ENCODE measurements around the gene TNS3. TPM values are rescaled to one million over a fixed set of nuclear protein-coding genes. Genes with fewer than 3 reads are reported as not detected.

TNS3 gene
- total and polyA plus RNA-seq, 2 of the 13 experiments (the other 11 are each of a cell fraction or from before 2014, with no cell fraction given), result 52.9 to 55.7 TPM

DNA sequence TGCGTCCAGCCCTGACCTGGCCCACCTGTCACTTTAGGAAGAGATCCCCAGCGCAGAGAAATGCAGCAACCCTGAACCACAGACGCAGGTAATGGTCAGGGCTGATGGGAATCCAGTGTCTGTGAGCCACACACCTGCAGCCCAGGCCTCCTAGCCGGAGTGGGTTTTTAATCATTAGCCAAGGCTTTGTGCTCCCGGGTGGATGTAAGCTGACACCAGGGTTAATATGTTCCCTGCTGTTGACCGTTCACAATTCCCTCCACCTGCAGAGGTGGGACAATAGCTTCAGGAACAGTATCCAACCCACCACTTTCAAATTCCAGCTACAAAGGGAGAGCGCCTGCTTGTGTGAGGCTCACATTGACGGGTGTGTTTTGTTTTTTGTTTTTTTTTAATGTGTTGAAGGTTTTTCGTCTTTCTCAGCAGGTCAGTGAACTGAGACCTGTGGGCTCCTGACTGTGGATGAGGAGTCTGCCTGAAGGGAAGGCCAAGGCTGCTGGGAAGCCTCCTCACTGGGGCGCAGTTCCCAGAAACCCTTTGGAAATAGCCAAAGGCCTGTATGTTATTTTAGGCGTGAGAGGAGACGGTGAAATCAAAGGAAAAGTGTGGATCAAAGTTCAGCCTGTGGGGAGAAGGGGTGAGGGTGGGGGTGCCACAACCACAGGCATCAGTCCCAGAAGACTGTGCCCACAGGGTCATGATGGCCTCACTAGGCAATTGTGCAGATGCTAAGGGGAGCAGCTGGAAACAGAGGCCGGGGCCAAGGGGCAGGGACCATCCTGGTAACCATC lies 111.1 kb downstream of the TNS3 start (continued):
- TF ChIP-seq ZNF496 (CRISPR knock-in tag; IDR thresholded peaks at IDR 0.05; ENCODE audit: insufficient replicate concordance) (no peak), KLF12 (CRISPR knock-in tag; IDR thresholded peaks at IDR 0.05; ENCODE audit: borderline replicate concordance) (no peak), DPF2 (CRISPR knock-in tag; IDR thresholded peaks at IDR 0.05; ENCODE audit: borderline replicate concordance, low read depth) (peak; percentile 69), POLR2A (IDR thresholded peaks at IDR 0.05; ENCODE audit: insufficient read depth in 1 of 2, low read depth in 2 of 2, low read length in 2 of 2) (no peak; a peak in 1 of 4 replicates), MXD4 (CRISPR knock-in tag; IDR thresholded peaks at IDR 0.05) (peak; percentile 38; the same call in 1 of the 2 replicates), SOX6 (IDR thresholded peaks at IDR 0.05) (no peak), SOX6 (CRISPR knock-in tag; IDR thresholded peaks at IDR 0.05) (peak; percentile 98), ZNF782 (CRISPR knock-in tag; IDR thresholded peaks at IDR 0.05; ENCODE audit: borderline replicate concordance) (0 out of 2 replicates have a peak, but pooled peaks have one; percentile 26), CBFB (CRISPR knock-in tag; IDR thresholded peaks at IDR 0.05) (0 out of 2 replicates have a peak, but pooled peaks have one; percentile 44), HNRNPL (IDR thresholded peaks at IDR 0.05; ENCODE audit: low read depth, low read length) (peak; percentile 95), STAG1 (CRISPR knock-in tag; IDR thresholded peaks at IDR 0.05) (peak; percentile 8), ZNF788 (CRISPR knock-in tag; IDR thresholded peaks at IDR 0.05; ENCODE audit: borderline replicate concordance) (peak; percentile 19; the same call in 1 of the 2 replicates), MIER3 (CRISPR knock-in tag; IDR thresholded peaks at IDR 0.05; ENCODE audit: borderline replicate concordance) (peak; percentile 33; the same call in 1 of the 2 replicates), KLF9 (CRISPR knock-in tag; IDR thresholded peaks at IDR 0.05; ENCODE audit: low read depth) (no peak), HNRNPUL1 (IDR thresholded peaks at IDR 0.05; ENCODE audit: low read depth, low read length) (no peak), MIXL1 (CRISPR knock-in tag; IDR thresholded peaks at IDR 0.05) (peak; percentile 73)
- TF ChIP-seq, protein P1, sequence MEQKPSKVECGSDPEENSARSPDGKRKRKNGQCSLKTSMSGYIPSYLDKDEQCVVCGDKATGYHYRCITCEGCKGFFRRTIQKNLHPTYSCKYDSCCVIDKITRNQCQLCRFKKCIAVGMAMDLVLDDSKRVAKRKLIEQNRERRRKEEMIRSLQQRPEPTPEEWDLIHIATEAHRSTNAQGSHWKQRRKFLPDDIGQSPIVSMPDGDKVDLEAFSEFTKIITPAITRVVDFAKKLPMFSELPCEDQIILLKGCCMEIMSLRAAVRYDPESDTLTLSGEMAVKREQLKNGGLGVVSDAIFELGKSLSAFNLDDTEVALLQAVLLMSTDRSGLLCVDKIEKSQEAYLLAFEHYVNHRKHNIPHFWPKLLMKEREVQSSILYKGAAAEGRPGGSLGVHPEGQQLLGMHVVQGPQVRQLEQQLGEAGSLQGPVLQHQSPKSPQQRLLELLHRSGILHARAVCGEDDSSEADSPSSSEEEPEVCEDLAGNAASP (CRISPR knock-in tag; IDR thresholded peaks at IDR 0.05; ENCODE audit: borderline replicate concordance), result peak; percentile 76
- TF ChIP-seq, protein P2, sequence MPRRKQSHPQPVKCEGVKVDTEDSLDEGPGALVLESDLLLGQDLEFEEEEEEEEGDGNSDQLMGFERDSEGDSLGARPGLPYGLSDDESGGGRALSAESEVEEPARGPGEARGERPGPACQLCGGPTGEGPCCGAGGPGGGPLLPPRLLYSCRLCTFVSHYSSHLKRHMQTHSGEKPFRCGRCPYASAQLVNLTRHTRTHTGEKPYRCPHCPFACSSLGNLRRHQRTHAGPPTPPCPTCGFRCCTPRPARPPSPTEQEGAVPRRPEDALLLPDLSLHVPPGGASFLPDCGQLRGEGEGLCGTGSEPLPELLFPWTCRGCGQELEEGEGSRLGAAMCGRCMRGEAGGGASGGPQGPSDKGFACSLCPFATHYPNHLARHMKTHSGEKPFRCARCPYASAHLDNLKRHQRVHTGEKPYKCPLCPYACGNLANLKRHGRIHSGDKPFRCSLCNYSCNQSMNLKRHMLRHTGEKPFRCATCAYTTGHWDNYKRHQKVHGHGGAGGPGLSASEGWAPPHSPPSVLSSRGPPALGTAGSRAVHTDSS (CRISPR knock-in tag; conservative IDR thresholded peaks at IDR 0.05), result no peak
- TF ChIP-seq, protein P3, sequence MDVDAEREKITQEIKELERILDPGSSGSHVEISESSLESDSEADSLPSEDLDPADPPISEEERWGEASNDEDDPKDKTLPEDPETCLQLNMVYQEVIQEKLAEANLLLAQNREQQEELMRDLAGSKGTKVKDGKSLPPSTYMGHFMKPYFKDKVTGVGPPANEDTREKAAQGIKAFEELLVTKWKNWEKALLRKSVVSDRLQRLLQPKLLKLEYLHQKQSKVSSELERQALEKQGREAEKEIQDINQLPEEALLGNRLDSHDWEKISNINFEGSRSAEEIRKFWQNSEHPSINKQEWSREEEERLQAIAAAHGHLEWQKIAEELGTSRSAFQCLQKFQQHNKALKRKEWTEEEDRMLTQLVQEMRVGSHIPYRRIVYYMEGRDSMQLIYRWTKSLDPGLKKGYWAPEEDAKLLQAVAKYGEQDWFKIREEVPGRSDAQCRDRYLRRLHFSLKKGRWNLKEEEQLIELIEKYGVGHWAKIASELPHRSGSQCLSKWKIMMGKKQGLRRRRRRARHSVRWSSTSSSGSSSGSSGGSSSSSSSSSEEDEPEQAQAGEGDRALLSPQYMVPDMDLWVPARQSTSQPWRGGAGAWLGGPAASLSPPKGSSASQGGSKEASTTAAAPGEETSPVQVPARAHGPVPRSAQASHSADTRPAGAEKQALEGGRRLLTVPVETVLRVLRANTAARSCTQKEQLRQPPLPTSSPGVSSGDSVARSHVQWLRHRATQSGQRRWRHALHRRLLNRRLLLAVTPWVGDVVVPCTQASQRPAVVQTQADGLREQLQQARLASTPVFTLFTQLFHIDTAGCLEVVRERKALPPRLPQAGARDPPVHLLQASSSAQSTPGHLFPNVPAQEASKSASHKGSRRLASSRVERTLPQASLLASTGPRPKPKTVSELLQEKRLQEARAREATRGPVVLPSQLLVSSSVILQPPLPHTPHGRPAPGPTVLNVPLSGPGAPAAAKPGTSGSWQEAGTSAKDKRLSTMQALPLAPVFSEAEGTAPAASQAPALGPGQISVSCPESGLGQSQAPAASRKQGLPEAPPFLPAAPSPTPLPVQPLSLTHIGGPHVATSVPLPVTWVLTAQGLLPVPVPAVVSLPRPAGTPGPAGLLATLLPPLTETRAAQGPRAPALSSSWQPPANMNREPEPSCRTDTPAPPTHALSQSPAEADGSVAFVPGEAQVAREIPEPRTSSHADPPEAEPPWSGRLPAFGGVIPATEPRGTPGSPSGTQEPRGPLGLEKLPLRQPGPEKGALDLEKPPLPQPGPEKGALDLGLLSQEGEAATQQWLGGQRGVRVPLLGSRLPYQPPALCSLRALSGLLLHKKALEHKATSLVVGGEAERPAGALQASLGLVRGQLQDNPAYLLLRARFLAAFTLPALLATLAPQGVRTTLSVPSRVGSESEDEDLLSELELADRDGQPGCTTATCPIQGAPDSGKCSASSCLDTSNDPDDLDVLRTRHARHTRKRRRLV (CRISPR knock-in tag; IDR thresholded peaks at IDR 0.05), result no peak
- TF ChIP-seq, protein P4, sequence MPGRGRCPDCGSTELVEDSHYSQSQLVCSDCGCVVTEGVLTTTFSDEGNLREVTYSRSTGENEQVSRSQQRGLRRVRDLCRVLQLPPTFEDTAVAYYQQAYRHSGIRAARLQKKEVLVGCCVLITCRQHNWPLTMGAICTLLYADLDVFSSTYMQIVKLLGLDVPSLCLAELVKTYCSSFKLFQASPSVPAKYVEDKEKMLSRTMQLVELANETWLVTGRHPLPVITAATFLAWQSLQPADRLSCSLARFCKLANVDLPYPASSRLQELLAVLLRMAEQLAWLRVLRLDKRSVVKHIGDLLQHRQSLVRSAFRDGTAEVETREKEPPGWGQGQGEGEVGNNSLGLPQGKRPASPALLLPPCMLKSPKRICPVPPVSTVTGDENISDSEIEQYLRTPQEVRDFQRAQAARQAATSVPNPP (CRISPR knock-in tag; IDR thresholded peaks at IDR 0.05), result 0 out of 2 replicates have a peak, but pooled peaks have one; percentile 59

Data from HepG2 (cell line).